Regular cardiac myocyte (primary cell): ENCODE results near the gene RIOK1. TPM values are rescaled to one million over a fixed set of nuclear protein-coding genes. Genes with fewer than 3 reads are reported as not detected.

Experiments
- total RNA-seq: library from RNA; depleted of rRNA; stranded (reverse); fragments of >200 nt; gene quantifications from 2 replicates; pipeline ENCODE4 v1.2.3, GENCODE V29; 2014

RIOK1 gene
- total RNA-seq: 15.2 and 27.8 TPM in 2 replicates

DNA sequence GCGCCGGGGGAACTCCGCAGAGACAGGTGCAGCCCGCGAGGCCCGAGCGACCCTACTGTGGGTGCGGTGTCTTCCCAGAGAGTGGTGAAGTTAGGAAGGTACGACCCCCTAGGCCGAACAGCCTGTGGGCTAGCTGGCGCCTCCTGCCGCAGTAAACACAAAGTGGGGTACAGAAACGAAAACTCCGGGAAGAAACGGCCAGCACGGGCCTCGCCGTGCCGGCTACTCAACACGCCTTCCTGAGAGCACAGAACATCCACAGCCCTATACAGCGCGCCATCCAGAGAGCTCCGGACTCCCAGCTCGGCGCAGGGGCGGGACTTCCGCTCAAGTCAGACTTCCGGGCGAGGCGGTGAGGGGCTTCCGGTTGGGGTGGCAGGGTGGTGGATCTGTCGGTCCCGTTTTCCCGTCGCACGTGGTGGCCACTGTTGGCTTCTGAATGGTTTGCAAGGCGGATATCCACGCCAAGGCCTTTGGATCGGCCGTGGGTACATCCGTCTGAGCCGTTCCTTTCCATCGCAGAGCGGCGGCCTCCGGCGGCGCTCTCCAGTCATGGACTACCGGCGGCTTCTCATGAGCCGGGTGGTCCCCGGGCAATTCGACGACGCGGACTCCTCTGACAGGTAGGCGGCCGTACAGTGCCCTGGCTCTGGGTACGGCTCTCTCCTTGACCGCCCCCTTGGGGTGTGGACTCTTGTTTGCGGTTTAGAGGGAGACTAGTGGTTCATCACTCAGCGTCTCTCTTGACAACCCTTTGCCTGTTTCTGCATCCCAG, at the start of gene RIOK1, which contains the start of gene CAGE1:
Gene RIOK1 (plus strand): TSS at position 358 of the 775 bp plus-strand sequence. CDS start 195 bp downstream, at position 553.
Gene CAGE1 (minus strand): TSS at position 292 of the 775 bp plus-strand sequence. CDS start 2,569 bp downstream, outside the sequence.

Other genes with a start within 250 kb of the RIOK1 start
- gene SSR1, start 76.6 kb upstream of the RIOK1 start, total RNA-seq: 89.1 and 182 TPM in 2 replicates
- gene CAGE1, start 66 bp upstream of the RIOK1 start, total RNA-seq: under 0.01 TPM in 2 replicates
- gene DSP, start 151.9 kb downstream of the RIOK1 start, total RNA-seq: 17.4 and 27.3 TPM in 2 replicates
- gene SNRNP48, start 200.4 kb downstream of the RIOK1 start, total RNA-seq: 12.4 and 13.0 TPM in 2 replicates